ENCODE results near the gene JUNB.
"Not testable (repeated sequence)": the region's sequence is repeated elsewhere in the genome, so short reads cannot be mapped to it uniquely, and the experiment has no call there.

Gene JUNB

GRCh38 chr19:12789904-12790619 lies 1.2 kb upstream of the JUNB start:
- DNase-seq: peak; percentile 56

GRCh38 chr19:12790628-12791344 lies 500 bp upstream of the JUNB start:
- no peak for DNase-seq

GRCh38 chr19:12792051-12792852 lies 966 bp downstream of the JUNB start:
- peak; percentile 55 for DNase-seq

GRCh38 chr19:12792853-12793289 lies 1.6 kb downstream of the JUNB start:
- DNase-seq: no peak

- peak; percentile 85 for DNase-seq
Measured at GRCh38 chr19:12793290-12794195, 2.3 kb downstream of the JUNB start.

GRCh38 chr19:12794196-12794941 lies 3.1 kb downstream of the JUNB start:
- DNase-seq: no peak

GRCh38 chr19:12794971-12795381 lies 3.7 kb downstream of the JUNB start:
- no peak for DNase-seq

GRCh38 chr19:12796146-12797071 lies 5.1 kb downstream of the JUNB start:
- peak; percentile 61 for DNase-seq

- no peak for DNase-seq
Measured at GRCh38 chr19:12797141-12797587, 5.9 kb downstream of the JUNB start.

GRCh38 chr19:12797607-12798006 lies 6.3 kb downstream of the JUNB start:
- not testable (repeated sequence) for DNase-seq

- DNase-seq: no peak
Measured at GRCh38 chr19:12799742-12800465, 8.6 kb downstream of the JUNB start.

- DNase-seq: no peak
Measured at GRCh38 chr19:12800466-12800770, 9.1 kb downstream of the JUNB start.

- DNase-seq: no peak
Measured at GRCh38 chr19:12800923-12801465, 9.7 kb downstream of the JUNB start.

- peak; percentile 66 for DNase-seq
Measured at GRCh38 chr19:12801466-12802266, 10.4 kb downstream of the JUNB start, which contains the start of the genes PRDX2 and THSD8. Gene PRDX2 (minus strand): TSS chr19:12801800. CDS start chr19:12801261, 539 bp downstream. Gene THSD8 (plus strand): TSS chr19:12802069. CDS start chr19:12802072, 3 bp downstream.

GRCh38 chr19:12802267-12803106 lies 11.2 kb downstream of the JUNB start:
- no peak for DNase-seq

GRCh38 chr19:12804051-12804450 lies 12.8 kb downstream of the JUNB start:
- DNase-seq: no peak

Data from NCI-H1048 (cell line).